ENCODE data around the gene ART3.

Gene ART3

GRCh38 chr4:76066546-76066945 lies 8.0 kb upstream of the ART3 start:
- Histone ChIP-seq H3K36me3 (ENCODE audit: control insufficient read depth in 2 of 2, insufficient read depth in 1 of 2, low read length in 2 of 2) (no peaks in the 10 kb centered on the region), H3K4me1 (ENCODE audit: control insufficient read depth, insufficient read depth, low read length) (no peaks in the 10 kb centered on the region), H3K9me3 (ENCODE audit: control insufficient read depth, insufficient read depth, low read depth, low read length) (no peaks in the 10 kb centered on the region), H3K27ac (ENCODE audit: extremely low read depth, low read depth, low read length) (no peak overlapping the region), H3K4me3 (ENCODE audit: low read depth, low read length) (no peak overlapping the region)
- ChIA-PET POLR2A (no interaction called here), CTCF (interaction anchor here (0.7 to 1.9 kb wide), 3 partner anchors 66 to 691 kb away, joined by 3 to 10 read pairs (median 4); no protein-coding TSS in a partner anchor)
- TF ChIP-seq ZNF175 (tag by site-specific recombination; IDR thresholded peaks at IDR 0.05) (no peak), GLI4 (tag by site-specific recombination; IDR thresholded peaks at IDR 0.05) (no peak), ZNF133 (tag by site-specific recombination; IDR thresholded peaks at IDR 0.05) (no peak), ZNF112 (tag by site-specific recombination; IDR thresholded peaks at IDR 0.05) (no peak), SALL2 (tag by site-specific recombination; IDR thresholded peaks at IDR 0.05; ENCODE audit: borderline replicate concordance) (no peak), ZNF488 (tag by site-specific recombination; IDR thresholded peaks at IDR 0.05) (no peak), PRDM10 (tag by site-specific recombination; IDR thresholded peaks at IDR 0.05) (no peak), ZNF280C (tag by site-specific recombination; IDR thresholded peaks at IDR 0.05) (no peak), ZNF658 (tag by site-specific recombination; IDR thresholded peaks at IDR 0.05) (no peak), ZNF19 (tag by site-specific recombination; IDR thresholded peaks at IDR 0.05; ENCODE audit: low read depth) (no peak), ZNF521 (tag by site-specific recombination; IDR thresholded peaks at IDR 0.05) (no peak), ZNF169 (tag by site-specific recombination; IDR thresholded peaks at IDR 0.05) (no peak), ZNF621 (tag by site-specific recombination; IDR thresholded peaks at IDR 0.05) (no peak), YY1 (tag by site-specific recombination; IDR thresholded peaks at IDR 0.05) (no peak), RBAK (tag by site-specific recombination; IDR thresholded peaks at IDR 0.05) (no peak), KLF7 (tag by site-specific recombination; IDR thresholded peaks at IDR 0.05; ENCODE audit: borderline replicate concordance) (no peak), SETDB1 (IDR thresholded peaks at IDR 0.05; ENCODE audit: insufficient read length, low read length) (no peak), KLF1 (tag by site-specific recombination; IDR thresholded peaks at IDR 0.05) (no peak), ZNF660 (tag by site-specific recombination; IDR thresholded peaks at IDR 0.05) (no peak), HOXA7 (CRISPR knock-in tag; IDR thresholded peaks at IDR 0.05; ENCODE audit: borderline replicate concordance) (no peak)

GRCh38 chr4:76067652-76068286 lies 6.7 kb upstream of the ART3 start:
- POLR2A ChIA-PET = no interaction called here
- TF ChIP-seq SP7 (tag by site-specific recombination; IDR thresholded peaks at IDR 0.05) (no peak), ZNF654 (tag by site-specific recombination; IDR thresholded peaks at IDR 0.05; ENCODE audit: low read depth) (peak; percentile 78), ZSCAN23 (tag by site-specific recombination; IDR thresholded peaks at IDR 0.05) (no peak)
- no peaks in the 10 kb centered on the region for H3K9me3 ChIP-seq (ENCODE audit: control insufficient read depth, insufficient read depth, low read depth, low read length)
- H3K27ac ChIP-seq (ENCODE audit: extremely low read depth, low read depth, low read length) = no peak overlapping the region
- H3K36me3 ChIP-seq (ENCODE audit: control insufficient read depth in 2 of 2, insufficient read depth in 1 of 2, low read length in 2 of 2) = no peaks in the 10 kb centered on the region
- CTCF ChIA-PET = interaction anchor here (0.7 to 1.9 kb wide), 7 partner anchors 16 to 1130 kb away, joined by 3 to 10 read pairs (median 3); no protein-coding TSS in a partner anchor
- no peak overlapping the region for H3K4me3 ChIP-seq (ENCODE audit: low read depth, low read length)
- no peaks in the 10 kb centered on the region for H3K4me1 ChIP-seq (ENCODE audit: control insufficient read depth, insufficient read depth, low read length)
